HG03066 (cell line): ENCODE measurements around the gene SST.

ENCODE experiments used
- ATAC-seq: cut with Tn5 transposase; IDR thresholded peaks from one replicate; pipeline ENCODE4 v1.9.1; 2021; ENCODE audit warnings: low read depth; ENCODE audit not compliant: unreplicated experiment

SST gene

DNA sequence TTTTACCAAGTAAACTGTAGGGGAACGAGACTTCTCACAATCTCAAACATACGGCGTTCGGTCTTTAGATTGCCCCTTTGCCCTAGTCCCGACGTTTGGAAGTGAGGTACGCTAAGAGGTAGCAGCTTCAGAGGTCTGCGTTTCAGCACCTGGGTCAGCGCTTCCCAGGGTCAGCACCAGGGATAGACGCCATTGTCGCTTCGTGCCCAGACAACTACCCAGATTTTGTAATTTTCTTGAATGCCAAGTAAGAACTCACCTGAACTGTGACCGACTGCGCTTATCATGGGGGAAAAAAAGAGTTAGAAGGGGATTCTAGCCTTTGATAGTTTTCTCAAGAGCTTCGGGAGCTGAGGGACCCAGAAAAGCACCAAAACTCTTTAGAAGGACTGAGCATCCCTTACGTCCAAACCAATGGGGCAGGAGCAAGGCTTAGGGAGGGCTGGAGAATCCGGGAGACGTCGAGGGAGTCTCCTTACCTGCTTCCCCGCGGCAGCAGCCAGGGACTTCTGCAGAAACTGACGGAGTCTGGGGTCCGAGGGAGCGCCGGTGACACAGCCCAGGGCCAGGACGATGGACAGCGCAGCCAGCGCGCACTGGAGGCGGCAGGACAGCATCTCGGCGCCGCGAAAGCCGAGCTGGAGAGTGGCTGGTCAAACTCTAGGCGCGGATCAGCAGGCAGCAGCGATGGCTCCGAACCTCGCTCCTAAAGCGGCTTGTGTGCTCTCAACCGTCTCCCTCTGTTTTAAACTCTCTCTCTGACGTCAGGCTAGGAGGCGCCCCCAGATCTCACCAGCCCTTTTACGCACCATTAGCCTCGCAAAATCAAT lies at the start of gene SST:
SST (minus strand) TSS at position 720 of the 830 bp plus-strand sequence; CDS start at position 617, 103 bp downstream.
- no peak for ATAC-seq

DNA sequence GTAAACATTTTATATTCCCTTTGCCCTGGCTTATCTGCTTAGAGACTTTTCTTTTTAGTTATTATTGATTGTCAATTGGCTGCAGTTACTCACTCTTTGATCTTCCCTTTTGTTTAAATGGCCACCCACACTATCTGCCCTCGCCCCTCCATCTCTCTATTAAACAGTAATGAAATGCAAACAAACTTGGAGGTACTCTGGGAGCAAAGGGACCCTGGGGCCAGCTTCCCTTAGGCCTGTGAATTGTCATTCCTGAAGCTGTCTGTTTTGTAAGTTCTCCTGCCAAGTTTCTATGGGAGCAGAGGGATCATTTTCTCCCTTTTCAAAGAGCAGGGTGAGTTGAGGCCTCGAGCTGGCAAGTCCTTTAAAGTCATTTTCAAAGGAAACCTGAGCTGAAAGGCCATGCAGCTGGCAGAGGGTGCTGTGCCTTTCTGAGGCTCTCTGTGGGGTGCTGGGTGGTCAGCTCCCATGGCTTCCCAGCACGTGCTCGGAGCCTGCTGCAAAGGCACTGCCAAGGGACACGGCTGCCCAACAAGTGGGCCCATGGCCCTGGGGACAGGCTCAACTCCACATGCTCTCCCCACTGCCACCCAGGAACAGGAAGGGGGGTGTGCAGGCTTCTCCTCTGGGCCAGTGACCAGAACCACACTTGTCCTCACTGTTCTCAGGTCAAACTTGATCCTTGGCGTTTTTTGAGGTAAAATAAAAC lies 49.6 kb upstream of the SST start:
- no peak for ATAC-seq

DNA sequence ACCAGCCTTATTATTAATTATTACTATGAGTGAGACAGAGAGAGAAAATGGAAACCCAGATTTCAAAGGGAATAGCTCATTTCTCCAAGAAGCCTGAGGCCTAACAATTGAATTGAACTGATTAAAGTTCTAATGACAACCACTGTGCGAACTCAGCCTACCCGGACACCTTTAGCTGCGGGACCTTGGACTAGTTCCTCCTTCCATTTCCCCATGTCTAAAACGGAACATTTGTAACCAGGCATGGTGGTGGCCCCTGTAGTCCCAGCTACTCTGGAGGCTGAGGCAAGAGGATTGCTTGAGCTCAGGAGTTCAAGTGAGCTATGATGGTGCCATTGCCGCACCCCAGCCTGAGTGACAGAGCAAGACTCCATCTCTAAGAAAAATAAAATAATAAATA lies 48.6 kb upstream of the SST start:
- no peak for ATAC-seq

DNA sequence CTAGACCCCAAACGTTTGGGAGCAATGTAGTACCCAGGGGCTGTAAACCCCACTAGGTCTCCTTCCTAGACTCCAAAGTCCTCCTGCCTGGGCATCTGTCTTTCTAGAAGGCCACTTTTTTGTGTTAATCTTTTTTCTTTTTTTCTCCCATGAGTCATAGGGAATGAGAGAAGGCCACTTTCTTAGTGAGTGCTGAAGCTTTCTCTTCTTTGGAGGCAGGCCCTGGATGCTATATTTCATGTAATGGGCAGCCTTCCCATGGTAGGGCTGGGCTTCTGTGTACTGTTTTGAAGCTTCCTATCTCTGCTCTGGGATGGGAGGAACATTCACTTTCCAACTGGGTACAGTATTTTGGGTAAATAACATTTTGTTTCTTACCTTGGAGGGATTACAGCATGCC lies 47.4 kb upstream of the SST start:
- no peak for ATAC-seq

GRCh38 chr3:187714404-187714979 lies 44.3 kb upstream of the SST start:
- ATAC-seq, result peak; percentile 89

GRCh38 chr3:187713504-187713903 lies 43.3 kb upstream of the SST start:
- ATAC-seq, result no peak

GRCh38 chr3:187709155-187709554 lies 39.0 kb upstream of the SST start:
- no peak for ATAC-seq

DNA sequence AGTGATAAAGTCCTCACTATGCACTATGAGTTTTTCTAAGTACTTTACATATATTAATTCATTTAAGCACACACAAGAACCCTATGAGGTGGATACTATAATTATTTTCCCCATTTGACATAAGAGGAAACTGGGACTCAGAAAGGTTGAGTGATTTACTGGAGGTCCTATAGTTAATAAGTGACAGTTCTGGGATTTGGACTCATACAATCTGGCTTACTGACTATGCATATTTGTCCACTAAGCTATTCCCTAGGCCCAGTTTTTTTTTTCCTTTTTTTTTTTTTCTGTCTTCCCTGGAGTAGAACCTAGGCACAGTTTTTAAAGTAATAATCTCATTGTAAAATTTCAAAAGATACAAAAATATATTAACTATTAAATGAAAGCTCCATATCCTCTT lies 38.5 kb upstream of the SST start:
- ATAC-seq, result no peak

DNA sequence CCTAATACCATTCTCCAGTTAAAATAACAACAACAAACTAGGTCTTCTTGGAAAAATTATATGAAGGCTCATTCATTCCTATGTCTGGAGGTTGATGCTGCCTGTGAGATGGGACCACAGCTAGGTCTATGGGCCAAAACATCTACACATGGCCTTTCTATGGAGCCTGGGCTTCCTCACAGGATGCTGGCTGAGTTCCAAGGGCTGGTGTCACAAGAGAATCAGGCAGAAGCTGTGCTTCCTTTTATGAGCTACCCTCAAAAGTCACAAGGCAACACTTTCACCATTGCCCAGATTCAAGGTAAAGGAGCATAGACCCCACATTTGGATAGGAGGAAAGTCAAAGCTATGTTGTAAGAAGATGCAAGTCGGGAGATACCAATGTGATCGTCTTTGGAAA lies 36.8 kb upstream of the SST start:
- no peak for ATAC-seq

DNA sequence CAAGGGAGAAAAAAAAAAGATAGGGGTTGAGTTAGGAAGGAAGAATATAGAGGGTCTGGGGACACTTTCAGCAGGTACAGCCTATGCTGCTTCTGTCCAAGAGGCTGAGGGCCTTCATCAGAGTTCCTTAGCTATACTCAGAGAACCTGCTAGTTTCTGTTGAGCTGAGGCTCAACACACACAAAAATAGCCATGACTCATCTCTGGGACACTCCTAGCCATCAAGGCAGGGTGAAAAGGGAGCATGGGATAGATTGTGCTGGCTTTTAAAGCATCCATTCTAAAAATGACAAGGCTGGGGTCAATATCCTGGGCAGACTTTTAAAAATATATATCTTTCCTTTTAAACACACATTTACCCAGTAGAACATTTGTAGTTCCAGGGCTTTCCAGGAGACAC lies 35.0 kb upstream of the SST start:
- no peak for ATAC-seq

DNA sequence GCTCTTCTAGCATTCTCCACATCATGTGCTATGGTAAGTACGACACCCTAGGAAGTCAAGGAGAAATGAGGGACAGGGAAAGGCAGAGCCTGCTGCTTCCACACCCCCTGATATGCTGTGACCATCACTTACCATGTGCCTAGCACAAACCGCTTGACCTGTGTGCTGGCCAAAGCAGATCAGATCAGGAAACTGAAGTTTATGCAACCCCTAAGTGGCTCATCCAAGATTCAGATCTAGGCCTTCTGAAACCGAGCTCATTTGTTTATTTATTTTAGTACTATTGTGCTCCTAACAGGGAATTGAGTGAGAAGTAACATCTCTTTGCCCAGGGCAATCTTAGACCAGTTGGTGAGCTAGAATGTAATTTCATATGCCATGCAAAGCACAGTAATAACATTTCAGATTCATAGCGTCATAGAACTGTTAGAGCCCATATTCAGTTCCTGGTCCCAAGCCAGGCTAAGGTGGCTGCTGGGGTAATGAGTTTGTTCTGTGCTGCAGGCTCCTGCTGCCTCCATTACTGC lies 32.4 kb upstream of the SST start, which contains the start of gene RTP2:
RTP2 (minus strand) TSS at position 51 of the 527 bp plus-strand sequence. CDS start 429 bp downstream, outside the sequence.
- no peak for ATAC-seq

GRCh38 chr3:187700249-187700648 lies 30.1 kb upstream of the SST start:
- ATAC-seq, result no peak

GRCh38 chr3:187698499-187699399 lies 28.6 kb upstream of the SST start:
- no peak for ATAC-seq

GRCh38 chr3:187696021-187696420 lies 25.8 kb upstream of the SST start:
- no peak for ATAC-seq

DNA sequence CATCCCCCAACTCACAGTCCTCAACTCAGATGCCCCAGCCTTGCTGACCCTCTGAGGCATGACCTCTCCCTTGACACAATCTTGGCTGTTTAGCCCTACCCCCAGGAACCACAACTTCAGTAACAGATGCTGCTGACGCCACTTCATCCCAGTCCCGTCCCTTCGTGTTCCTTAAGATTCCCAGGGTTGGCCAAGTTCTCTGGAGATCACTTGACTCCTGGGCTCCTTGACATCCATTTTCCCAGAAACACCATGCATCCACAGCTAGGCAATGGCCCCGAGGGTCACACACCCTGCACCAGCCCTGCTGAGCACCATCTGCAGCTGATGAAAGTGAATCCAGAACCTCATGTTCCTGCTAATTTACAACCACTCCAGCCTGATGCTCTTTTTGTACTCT lies 25.3 kb upstream of the SST start:
- no peak for ATAC-seq

- no peak for ATAC-seq
Measured at GRCh38 chr3:187694801-187695200, 24.6 kb upstream of the SST start.

GRCh38 chr3:187693431-187693830 lies 23.2 kb upstream of the SST start:
- no peak for ATAC-seq

- ATAC-seq, result no peak
Measured at GRCh38 chr3:187689984-187690383, 19.8 kb upstream of the SST start.

DNA sequence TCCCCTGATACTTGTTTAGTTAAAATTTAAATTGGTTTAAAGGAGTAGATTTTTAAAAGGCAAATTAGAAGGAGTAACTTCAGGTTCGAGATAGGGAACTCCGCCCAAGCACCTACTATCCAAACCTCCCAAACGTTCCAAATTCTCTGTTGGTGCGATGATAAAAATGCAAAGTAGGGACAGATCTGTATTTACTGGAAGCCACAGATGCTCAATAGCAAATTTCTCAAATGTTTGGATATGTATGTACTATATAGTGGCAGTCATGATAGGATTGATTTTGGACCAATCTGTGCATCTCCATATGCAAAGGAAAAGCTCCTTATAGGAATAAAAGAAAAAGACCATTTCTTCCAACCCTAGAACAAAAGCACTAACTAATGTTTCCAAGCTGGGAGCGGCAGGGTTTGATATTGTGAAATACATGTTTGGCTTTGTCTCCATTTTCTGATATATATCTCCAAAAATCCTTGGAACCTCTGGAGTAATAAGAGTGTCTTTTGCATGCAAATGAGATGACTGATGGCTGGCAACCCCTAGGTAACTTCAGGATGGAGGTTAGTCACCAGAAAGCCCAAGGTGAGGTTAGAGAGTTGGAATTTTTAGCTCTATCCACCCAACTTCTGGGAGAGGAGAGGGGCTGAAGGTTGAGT lies 16.6 kb upstream of the SST start:
- ATAC-seq, result no peak

DNA sequence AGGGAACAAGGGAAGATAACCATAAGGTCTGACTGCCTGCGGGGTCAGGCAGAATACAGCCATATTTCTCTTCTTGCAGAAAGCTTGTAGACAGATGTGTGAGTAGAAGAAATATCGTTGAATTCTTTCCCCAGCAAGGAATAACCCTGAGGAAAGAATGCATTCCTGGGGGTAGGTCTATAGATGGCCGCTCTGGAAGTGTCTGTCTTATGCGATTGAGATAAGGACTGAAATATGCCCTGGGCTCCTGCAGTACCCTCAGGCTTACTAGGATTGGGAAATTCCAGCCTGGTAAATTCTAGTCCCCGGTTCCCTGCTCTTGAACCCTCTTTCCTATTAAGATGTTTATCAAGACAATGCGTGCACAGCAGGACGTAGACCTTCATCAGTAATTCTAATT lies 15.8 kb upstream of the SST start:
- ATAC-seq, result no peak
